Esophagus squamous epithelium (tissue), 4 donors: Measurements from ENCODE around the gene FYTTD1.

Experiments
- POLR2A ChIP-seq, 4 donors: fragments of 450-650 bp; IDR thresholded peaks; one replicate each; pipeline ENCODE4 v1.6.1; 2017; ENCODE audit warnings: antibody characterized with exemption in 4 of 4, mild to moderate bottlenecking in 4 of 4, moderate library complexity in 3 of 4
- TF ChIP-seq, protein P1 (sequence below), 6 experiments: fragments of 450-650 bp in 4 of 6; fragments of 200-600 bp in 2 of 6; sonication (generic) in 2 of 6; IDR thresholded peaks; one replicate each; pipeline ENCODE4 v1.5.1; 2016 to 2019; ENCODE audit warnings: antibody characterized with exemption in 6 of 6, mild to moderate bottlenecking in 4 of 6, moderate library complexity in 4 of 6

DNA sequence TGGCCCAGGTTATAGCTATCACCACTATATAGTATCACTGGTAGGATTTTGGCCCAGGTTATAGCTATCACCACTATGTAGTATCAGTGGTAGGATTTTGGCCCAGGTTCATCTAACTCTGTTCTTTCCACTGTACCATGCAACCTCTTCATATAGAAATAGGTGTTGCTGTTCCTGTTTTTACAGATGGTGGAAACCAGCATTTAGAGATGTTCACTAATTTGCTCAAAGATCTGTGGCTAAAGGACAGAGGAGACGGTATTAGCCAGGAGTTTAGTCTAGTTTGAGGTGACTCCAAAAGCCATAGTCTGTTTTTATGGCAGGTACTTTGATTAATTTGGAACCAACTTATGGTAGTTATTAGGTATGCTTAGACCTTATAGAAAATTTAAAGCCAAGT, 44.4 kb downstream of the FYTTD1 start:
- TF ChIP-seq, protein P1, sequence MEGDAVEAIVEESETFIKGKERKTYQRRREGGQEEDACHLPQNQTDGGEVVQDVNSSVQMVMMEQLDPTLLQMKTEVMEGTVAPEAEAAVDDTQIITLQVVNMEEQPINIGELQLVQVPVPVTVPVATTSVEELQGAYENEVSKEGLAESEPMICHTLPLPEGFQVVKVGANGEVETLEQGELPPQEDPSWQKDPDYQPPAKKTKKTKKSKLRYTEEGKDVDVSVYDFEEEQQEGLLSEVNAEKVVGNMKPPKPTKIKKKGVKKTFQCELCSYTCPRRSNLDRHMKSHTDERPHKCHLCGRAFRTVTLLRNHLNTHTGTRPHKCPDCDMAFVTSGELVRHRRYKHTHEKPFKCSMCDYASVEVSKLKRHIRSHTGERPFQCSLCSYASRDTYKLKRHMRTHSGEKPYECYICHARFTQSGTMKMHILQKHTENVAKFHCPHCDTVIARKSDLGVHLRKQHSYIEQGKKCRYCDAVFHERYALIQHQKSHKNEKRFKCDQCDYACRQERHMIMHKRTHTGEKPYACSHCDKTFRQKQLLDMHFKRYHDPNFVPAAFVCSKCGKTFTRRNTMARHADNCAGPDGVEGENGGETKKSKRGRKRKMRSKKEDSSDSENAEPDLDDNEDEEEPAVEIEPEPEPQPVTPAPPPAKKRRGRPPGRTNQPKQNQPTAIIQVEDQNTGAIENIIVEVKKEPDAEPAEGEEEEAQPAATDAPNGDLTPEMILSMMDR (IDR thresholded peaks at IDR 0.05): no peak
- TF ChIP-seq POLR2A (IDR thresholded peaks at IDR 0.05): no peak
